ENCODE results near the gene TMEM108. TPM values are rescaled to one million over a fixed set of nuclear protein-coding genes. Genes with fewer than 3 reads are reported as not detected.

The TMEM108 gene
- total RNA-seq, 2 experiments from 2014 or later, result not detected

GRCh38 chr3:133273346-133273745, 235.2 kb downstream of the TMEM108 start:
- H3K4me1 Mint-ChIP-seq, result no peaks in the 10 kb centered on the region
- no peak overlapping the region for H3K27ac Mint-ChIP-seq
- no peak for DNase-seq
- ChIA-PET CTCF (no interaction called here), POLR2A (no interaction called here)
- H3K27me3 Mint-ChIP-seq, result peaks cover 9% of the 10 kb centered on the region
- H3K4me3 Mint-ChIP-seq, result no peak overlapping the region
- no peaks in the 10 kb centered on the region for H3K36me3 Mint-ChIP-seq (ENCODE audit: low read depth)
- no peaks in the 10 kb centered on the region for H3K9me3 Mint-ChIP-seq

GRCh38 chr3:133274477-133274876, 236.3 kb downstream of the TMEM108 start:
- Mint-ChIP-seq H3K36me3 (ENCODE audit: low read depth) (no peaks in the 10 kb centered on the region), H3K27ac (no peak overlapping the region), H3K4me3 (no peak overlapping the region), H3K27me3 (peaks cover 9% of the 10 kb centered on the region), H3K4me1 (no peaks in the 10 kb centered on the region), H3K9me3 (no peaks in the 10 kb centered on the region)
- DNase-seq, result no peak
- POLR2A ChIA-PET, result no interaction called here
- CTCF ChIA-PET, result no interaction called here

- CTCF ChIA-PET, result no interaction called here
- Mint-ChIP-seq H3K27ac (no peak overlapping the region), H3K36me3 (ENCODE audit: low read depth) (no peaks in the 10 kb centered on the region), H3K27me3 (peaks cover 8% of the 10 kb centered on the region), H3K4me1 (no peaks in the 10 kb centered on the region), H3K9me3 (no peaks in the 10 kb centered on the region), H3K4me3 (no peak overlapping the region)
- POLR2A ChIA-PET, result no interaction called here
- DNase-seq, result no peak
Measured at GRCh38 chr3:133276594-133276993, 238.4 kb downstream of the TMEM108 start.

- no peaks in the 10 kb centered on the region for H3K36me3 Mint-ChIP-seq (ENCODE audit: low read depth)
- H3K4me3 Mint-ChIP-seq, result no peak overlapping the region
- POLR2A ChIA-PET, result no interaction called here
- no peak for DNase-seq
- no peak overlapping the region for H3K27ac Mint-ChIP-seq
- H3K4me1 Mint-ChIP-seq, result no peaks in the 10 kb centered on the region
- CTCF ChIA-PET, result no interaction called here
- peaks cover 8% of the 10 kb centered on the region for H3K27me3 Mint-ChIP-seq
- no peaks in the 10 kb centered on the region for H3K9me3 Mint-ChIP-seq
Measured at GRCh38 chr3:133277813-133278212, 239.6 kb downstream of the TMEM108 start.

GRCh38 chr3:133278260-133279043, 240.3 kb downstream of the TMEM108 start:
- ChIA-PET CTCF (no interaction called here), POLR2A (no interaction called here)
- no peak for DNase-seq
- Mint-ChIP-seq H3K4me1 (no peaks in the 10 kb centered on the region), H3K27me3 (peaks cover 6% of the 10 kb centered on the region), H3K9me3 (no peaks in the 10 kb centered on the region), H3K4me3 (no peak overlapping the region), H3K36me3 (ENCODE audit: low read depth) (no peaks in the 10 kb centered on the region), H3K27ac (no peak overlapping the region)

- no peak overlapping the region for H3K27ac Mint-ChIP-seq
- ChIA-PET CTCF (interaction anchor here (0.6 kb wide), 1 partner anchor 17 kb away, joined by 3 read pairs; no protein-coding TSS in a partner anchor), POLR2A (no interaction called here)
- H3K4me1 Mint-ChIP-seq, result no peaks in the 10 kb centered on the region
- H3K36me3 Mint-ChIP-seq (ENCODE audit: low read depth), result no peaks in the 10 kb centered on the region
- DNase-seq, result no peak
- H3K27me3 Mint-ChIP-seq, result peaks cover 2% of the 10 kb centered on the region
- no peak overlapping the region for H3K4me3 Mint-ChIP-seq
- H3K9me3 Mint-ChIP-seq, result no peaks in the 10 kb centered on the region
Measured at GRCh38 chr3:133280586-133280985, 242.4 kb downstream of the TMEM108 start.

- no peaks in the 10 kb centered on the region for H3K9me3 Mint-ChIP-seq
- no peak overlapping the region for H3K27ac Mint-ChIP-seq
- H3K36me3 Mint-ChIP-seq (ENCODE audit: low read depth), result no peaks in the 10 kb centered on the region
- CTCF ChIA-PET, result no interaction called here
- DNase-seq, result no peak
- peaks cover 3% of the 10 kb centered on the region for H3K27me3 Mint-ChIP-seq
- H3K4me1 Mint-ChIP-seq, result no peaks in the 10 kb centered on the region
- H3K4me3 Mint-ChIP-seq, result no peak overlapping the region
- POLR2A ChIA-PET, result no interaction called here
Measured at GRCh38 chr3:133282236-133282635, 244.0 kb downstream of the TMEM108 start.

- Mint-ChIP-seq H3K27ac (no peak overlapping the region), H3K4me1 (no peaks in the 10 kb centered on the region), H3K27me3 (peaks cover 7% of the 10 kb centered on the region), H3K4me3 (no peak overlapping the region), H3K9me3 (no peaks in the 10 kb centered on the region), H3K36me3 (ENCODE audit: low read depth) (no peaks in the 10 kb centered on the region)
- CTCF ChIA-PET, result no interaction called here
- POLR2A ChIA-PET, result no interaction called here
- no peak for DNase-seq
Measured at GRCh38 chr3:133283958-133284807, 246.0 kb downstream of the TMEM108 start.

- Mint-ChIP-seq H3K27ac (no peak overlapping the region), H3K27me3 (peaks cover 15% of the 10 kb centered on the region), H3K4me1 (no peaks in the 10 kb centered on the region), H3K36me3 (ENCODE audit: low read depth) (no peaks in the 10 kb centered on the region), H3K4me3 (no peak overlapping the region), H3K9me3 (no peaks in the 10 kb centered on the region)
- DNase-seq, result no peak
- CTCF ChIA-PET, result no interaction called here
- POLR2A ChIA-PET, result no interaction called here
Measured at GRCh38 chr3:133289322-133289721, 251.1 kb downstream of the TMEM108 start.

GRCh38 chr3:133292296-133292695, 254.1 kb downstream of the TMEM108 start:
- Mint-ChIP-seq H3K4me3 (no peak overlapping the region), H3K4me1 (no peaks in the 10 kb centered on the region), H3K27me3 (peaks cover 11% of the 10 kb centered on the region), H3K27ac (no peak overlapping the region), H3K36me3 (ENCODE audit: low read depth) (no peaks in the 10 kb centered on the region), H3K9me3 (no peaks in the 10 kb centered on the region)
- ChIA-PET POLR2A (no interaction called here), CTCF (no interaction called here)
- no peak for DNase-seq

GRCh38 chr3:133293397-133294110, 255.4 kb downstream of the TMEM108 start:
- Mint-ChIP-seq H3K36me3 (ENCODE audit: low read depth) (no peaks in the 10 kb centered on the region), H3K4me3 (no peak overlapping the region), H3K9me3 (no peaks in the 10 kb centered on the region), H3K27ac (no peak overlapping the region), H3K4me1 (no peaks in the 10 kb centered on the region), H3K27me3 (peaks cover 7% of the 10 kb centered on the region)
- POLR2A ChIA-PET, result no interaction called here
- CTCF ChIA-PET, result no interaction called here
- no peak for DNase-seq

GRCh38 chr3:133294253-133294652, 256.1 kb downstream of the TMEM108 start:
- H3K4me3 Mint-ChIP-seq, result no peak overlapping the region
- no peak overlapping the region for H3K27ac Mint-ChIP-seq
- no peaks in the 10 kb centered on the region for H3K36me3 Mint-ChIP-seq (ENCODE audit: low read depth)
- H3K9me3 Mint-ChIP-seq, result no peaks in the 10 kb centered on the region
- ChIA-PET POLR2A (no interaction called here), CTCF (no interaction called here)
- no peaks in the 10 kb centered on the region for H3K4me1 Mint-ChIP-seq
- H3K27me3 Mint-ChIP-seq, result peaks cover 7% of the 10 kb centered on the region
- DNase-seq, result no peak

- Mint-ChIP-seq H3K4me3 (no peak overlapping the region), H3K9me3 (no peaks in the 10 kb centered on the region), H3K27me3 (peaks cover 7% of the 10 kb centered on the region), H3K4me1 (no peaks in the 10 kb centered on the region), H3K27ac (no peak overlapping the region), H3K36me3 (ENCODE audit: low read depth) (no peaks in the 10 kb centered on the region)
- POLR2A ChIA-PET, result no interaction called here
- CTCF ChIA-PET, result no interaction called here
- no peak for DNase-seq
Measured at GRCh38 chr3:133295199-133295901, 257.2 kb downstream of the TMEM108 start.
